Ascending aorta (tissue), 2 donors: ENCODE measurements around the gene FGL2. TPM values are rescaled to one million over a fixed set of nuclear protein-coding genes. Genes with fewer than 3 reads are reported as not detected.

Experiments used
- DNase-seq, 2 donors: peaks; one replicate each; pipeline ENCODE4 v3.0.0-alpha.2; 2019; ENCODE audit warnings: low spot score in 2 of 2
- H3K27ac ChIP-seq, 2 donors: fragments of 200-600 bp; sonication (generic); one replicate each; pipeline ENCODE4 v1.5.1; 2016 to 2017; ENCODE audit warnings: mild to moderate bottlenecking in 1 of 2
- H3K27me3 ChIP-seq: fragments of 200-600 bp; sonication (generic); one replicate; pipeline ENCODE4 v1.5.1; 2017
- H3K36me3 ChIP-seq, 2 donors: fragments of 200-600 bp; sonication (generic); one replicate each; pipeline ENCODE4 v1.5.1; 2016
- H3K4me1 ChIP-seq, 2 donors: fragments of 200-600 bp; sonication (generic); one replicate each; pipeline ENCODE4 v1.5.1; 2016 to 2017; ENCODE audit warnings: mild to moderate bottlenecking in 1 of 2
- H3K4me3 ChIP-seq, 2 donors: fragments of 200-600 bp; sonication (generic); one replicate each; pipeline ENCODE4 v1.5.1; 2016 to 2017; ENCODE audit warnings: mild to moderate bottlenecking in 1 of 2
- H3K9me3 ChIP-seq, 2 donors: fragments of 200-600 bp; sonication (generic); one replicate each; pipeline ENCODE4 v1.5.1; 2016
- CTCF ChIP-seq, 3 experiments: fragments of 200-600 bp in 2 of 3; fragments of 450-650 bp in 1 of 3; sonication (generic) in 2 of 3; IDR thresholded peaks; one replicate each; pipeline ENCODE4 v1.5.1; 2016 to 2019; ENCODE audit warnings: antibody characterized with exemption in 3 of 3, mild to moderate bottlenecking in 1 of 3, moderate library complexity in 1 of 3
- intact Hi-C: fragments of 100-400 bp; cut with DNase I; formaldehyde crosslinking; loops from one replicate; pipeline ENCODE4 v1.15.1; 2023
- total RNA-seq: library from RNA; depleted of rRNA; stranded (reverse); fragments of >200 nt; gene quantifications from one replicate; pipeline ENCODE4 v1.1.0, GENCODE V29; 2016

The FGL2 gene
- 77.9 TPM for total RNA-seq

GRCh38 chr7:77199013-77199966 lies at the start of gene FGL2:
FGL2 (minus strand) TSS chr7:77199819; CDS start chr7:77199793, 26 bp downstream.
- peak; percentile 56 to 92 for DNase-seq
- intact Hi-C loops = loop anchor here (2.0 to 5.0 kb wide), 3 partner anchors 46 to 133 kb away; no protein-coding TSS in a partner anchor

GRCh38 chr7:77248154-77248553 lies 48.5 kb upstream of the FGL2 start:
- Histone ChIP-seq H3K27ac (no peak overlapping the region), H3K4me3 (no peak overlapping the region), H3K9me3 (no peaks in the 10 kb centered on the region), H3K36me3 (no peaks in the 10 kb centered on the region), H3K4me1 (peaks cover 8 to 15% of the 10 kb centered on the region in 2 donors), H3K27me3 (no peaks in the 10 kb centered on the region)
- DNase-seq = no peak
- intact Hi-C loops = loop anchor here (5.0 kb wide), 1 partner anchor 126 kb away; the partner anchor contains the start of gene CCDC146
- no peak for TF ChIP-seq CTCF (IDR thresholded peaks at IDR 0.05)

More at GRCh38 chr7:77199013-77199966, at the start of gene FGL2:
- TF ChIP-seq CTCF (IDR thresholded peaks at IDR 0.05) = no peak
- Histone ChIP-seq H3K27ac (peak within 1 kb of the TSS; percentile 73 to 82), H3K4me3 (peak within 1 kb of the TSS; percentile 57 to 74), H3K36me3 (no peaks in the 10 kb centered on the region), H3K27me3 (no peaks in the 10 kb centered on the region), H3K9me3 (no peaks in the 10 kb centered on the region), H3K4me1 (peaks cover 0 to 11% of the 10 kb centered on the region in 2 donors)

GRCh38 chr7:77247206-77247850 lies 47.7 kb upstream of the FGL2 start:
- Histone ChIP-seq H3K4me3 (no peak overlapping the region), H3K4me1 (peaks cover 8 to 15% of the 10 kb centered on the region in 2 donors), H3K27me3 (no peaks in the 10 kb centered on the region), H3K27ac (no peak overlapping the region), H3K36me3 (no peaks in the 10 kb centered on the region), H3K9me3 (no peaks in the 10 kb centered on the region)
- TF ChIP-seq CTCF (IDR thresholded peaks at IDR 0.05) = peak; percentile 71 to 72 (median 71)
- DNase-seq = peak in 1 of 2 donors; percentile 85
- intact Hi-C loops = loop anchor here (5.0 kb wide), 1 partner anchor 125 kb away; the partner anchor contains the start of gene CCDC146

GRCh38 chr7:77246026-77246640 lies 46.5 kb upstream of the FGL2 start:
- peaks cover 15 to 17% of the 10 kb centered on the region in 2 donors for H3K4me1 ChIP-seq
- no peak overlapping the region for H3K27ac ChIP-seq
- intact Hi-C loops = loop anchor here (5.0 kb wide), 1 partner anchor 124 kb away; the partner anchor contains the start of gene CCDC146
- TF ChIP-seq CTCF (IDR thresholded peaks at IDR 0.05) = no peak
- no peaks in the 10 kb centered on the region for H3K9me3 ChIP-seq
- no peak for DNase-seq
- H3K36me3 ChIP-seq = no peaks in the 10 kb centered on the region
- H3K27me3 ChIP-seq = no peaks in the 10 kb centered on the region
- no peak overlapping the region for H3K4me3 ChIP-seq
